ENCODE data around the gene LETMD1.

GRCh38 chr12:51005030-51005429 is 43.1 kb upstream of the LETMD1 start:
- TF ChIP-seq ATF2 (CRISPR knock-in tag; IDR thresholded peaks at IDR 0.05) (no peak), ZNF398 (CRISPR knock-in tag; IDR thresholded peaks at IDR 0.05) (no peak), KAT2B (IDR thresholded peaks at IDR 0.05; ENCODE audit: low read depth, low read length) (no peak)

All from K562 (cell line).